ENCODE results near the gene FAM169A.
"Not testable (repeated sequence)": the region's sequence is repeated elsewhere in the genome, so short reads cannot be mapped to it uniquely, and the experiment has no call there.

Gene FAM169A

GRCh38 chr5:74865804-74866595, at the start of gene FAM169A:
Gene FAM169A (minus strand): TSS chr5:74866387. CDS start chr5:74841676, 24,711 bp downstream.
- peak; percentile 36 for DNase-seq

- no peak for DNase-seq
These were observed 49.3 kb upstream of the FAM169A start for GRCh38 chr5:74915488-74915887.

- not testable (repeated sequence) for DNase-seq
These were observed 45.2 kb upstream of the FAM169A start for GRCh38 chr5:74911421-74911820.

- not testable (repeated sequence) for DNase-seq
These were observed 43.7 kb upstream of the FAM169A start for GRCh38 chr5:74909888-74910287.

GRCh38 chr5:74908237-74908636, 42.0 kb upstream of the FAM169A start:
- not testable (repeated sequence) for DNase-seq

GRCh38 chr5:74904713-74905112, 38.5 kb upstream of the FAM169A start:
- not testable (repeated sequence) for DNase-seq

- no peak for DNase-seq
These were observed 37.1 kb upstream of the FAM169A start for GRCh38 chr5:74903165-74903787.

- DNase-seq, result no peak
These were observed 30.9 kb upstream of the FAM169A start for GRCh38 chr5:74897049-74897448.

GRCh38 chr5:74895906-74896305, 29.7 kb upstream of the FAM169A start:
- DNase-seq, result peak; percentile 40

GRCh38 chr5:74894351-74894750, 28.2 kb upstream of the FAM169A start:
- no peak for DNase-seq

GRCh38 chr5:74892921-74893320, 26.7 kb upstream of the FAM169A start:
- no peak for DNase-seq

GRCh38 chr5:74889523-74890105, 23.4 kb upstream of the FAM169A start:
- DNase-seq, result no peak

GRCh38 chr5:74888117-74888516, 21.9 kb upstream of the FAM169A start:
- no peak for DNase-seq

- DNase-seq, result no peak
These were observed 19.0 kb upstream of the FAM169A start for GRCh38 chr5:74885170-74885569.

GRCh38 chr5:74882379-74883134, 16.4 kb upstream of the FAM169A start:
- not testable (repeated sequence) for DNase-seq

GRCh38 chr5:74877624-74878304, 11.6 kb upstream of the FAM169A start:
- no peak for DNase-seq

GRCh38 chr5:74875994-74876791, 10.0 kb upstream of the FAM169A start:
- no peak for DNase-seq

- DNase-seq, result no peak
These were observed 7.5 kb upstream of the FAM169A start for GRCh38 chr5:74873525-74874249.

GRCh38 chr5:74870299-74871067, 4.3 kb upstream of the FAM169A start:
- no peak for DNase-seq

- DNase-seq, result not testable (repeated sequence)
These were observed 3.2 kb upstream of the FAM169A start for GRCh38 chr5:74869414-74869813.

Data from femur (tissue), 1 donor.